GM19467 (cell line): ENCODE data around the gene EPHA1.
A peak's percentile ranks its signal among the peaks of the same experiment; 100 is the strongest.

Source experiments
- ATAC-seq: cut with Tn5 transposase; IDR thresholded peaks from one replicate; pipeline ENCODE4 v1.9.1; 2021; ENCODE audit warnings: mild to moderate bottlenecking, moderate library complexity; ENCODE audit not compliant: unreplicated experiment

Gene EPHA1

DNA sequence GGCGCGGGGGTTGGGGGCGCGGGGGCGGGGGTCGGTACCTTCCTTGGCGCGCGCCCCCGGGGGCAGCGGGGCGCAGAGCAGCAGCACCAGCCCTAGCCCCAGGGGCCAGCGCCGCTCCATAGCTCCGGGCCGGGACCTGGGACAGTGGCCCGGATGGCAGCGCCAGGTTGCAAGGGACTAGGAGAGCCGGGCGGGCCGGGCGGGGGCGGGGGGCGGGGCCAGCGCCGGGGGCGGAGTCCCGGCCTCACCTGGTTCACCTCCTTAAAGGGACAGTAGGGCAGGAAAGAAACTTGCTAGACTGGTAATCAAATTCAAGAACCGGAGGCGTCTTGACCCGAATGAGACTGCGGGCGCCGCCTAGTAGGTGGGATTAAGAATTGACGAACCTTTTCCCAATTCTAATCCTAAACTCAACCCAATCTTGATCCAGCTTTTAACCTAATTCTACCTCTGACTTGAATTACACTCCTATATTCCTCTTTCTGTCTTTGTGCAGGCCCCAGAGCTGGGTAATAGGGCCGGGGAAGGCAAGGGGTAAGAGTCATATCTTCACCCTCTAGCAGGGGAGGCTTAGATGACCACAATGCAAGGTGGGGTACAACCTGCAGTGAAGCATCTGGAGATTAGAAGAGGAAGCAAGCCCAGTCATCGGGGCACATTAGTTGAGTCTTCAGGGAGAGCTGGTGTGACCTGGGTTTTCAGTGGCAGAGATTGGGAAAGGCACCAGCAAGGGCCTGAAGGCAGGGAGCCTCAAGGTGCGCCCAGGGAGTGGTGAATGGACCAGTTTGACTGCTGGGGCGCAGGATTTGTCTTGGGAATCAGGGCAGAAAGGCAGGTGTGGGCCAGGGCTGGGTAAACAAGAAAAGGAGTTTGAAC is at the start of gene EPHA1:
Gene EPHA1, minus strand, starts transcription at position 171 of the 876 bp plus-strand sequence. Its CDS starts 51 bp downstream, at position 120.
- ATAC-seq, result no peak

DNA sequence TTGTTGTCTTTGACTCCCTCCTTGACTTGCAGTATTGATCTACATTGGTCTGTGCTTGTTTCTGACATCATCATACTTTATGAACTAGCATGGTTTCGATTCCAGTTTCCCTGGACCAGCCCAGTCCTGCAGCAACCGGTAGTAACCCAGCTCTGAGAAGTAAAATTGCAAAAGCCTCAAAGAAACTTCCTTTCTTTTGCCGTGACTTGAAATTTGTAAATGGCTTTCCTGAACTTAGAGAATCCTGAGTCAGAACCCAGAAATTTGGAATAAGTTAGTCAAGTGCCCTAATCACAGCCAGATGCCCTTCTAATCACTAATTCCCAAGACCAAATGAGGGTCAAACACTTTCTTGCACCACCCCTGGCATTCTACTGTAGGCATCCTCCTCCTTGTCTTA is 49.6 kb upstream of the EPHA1 start:
- no peak for ATAC-seq

DNA sequence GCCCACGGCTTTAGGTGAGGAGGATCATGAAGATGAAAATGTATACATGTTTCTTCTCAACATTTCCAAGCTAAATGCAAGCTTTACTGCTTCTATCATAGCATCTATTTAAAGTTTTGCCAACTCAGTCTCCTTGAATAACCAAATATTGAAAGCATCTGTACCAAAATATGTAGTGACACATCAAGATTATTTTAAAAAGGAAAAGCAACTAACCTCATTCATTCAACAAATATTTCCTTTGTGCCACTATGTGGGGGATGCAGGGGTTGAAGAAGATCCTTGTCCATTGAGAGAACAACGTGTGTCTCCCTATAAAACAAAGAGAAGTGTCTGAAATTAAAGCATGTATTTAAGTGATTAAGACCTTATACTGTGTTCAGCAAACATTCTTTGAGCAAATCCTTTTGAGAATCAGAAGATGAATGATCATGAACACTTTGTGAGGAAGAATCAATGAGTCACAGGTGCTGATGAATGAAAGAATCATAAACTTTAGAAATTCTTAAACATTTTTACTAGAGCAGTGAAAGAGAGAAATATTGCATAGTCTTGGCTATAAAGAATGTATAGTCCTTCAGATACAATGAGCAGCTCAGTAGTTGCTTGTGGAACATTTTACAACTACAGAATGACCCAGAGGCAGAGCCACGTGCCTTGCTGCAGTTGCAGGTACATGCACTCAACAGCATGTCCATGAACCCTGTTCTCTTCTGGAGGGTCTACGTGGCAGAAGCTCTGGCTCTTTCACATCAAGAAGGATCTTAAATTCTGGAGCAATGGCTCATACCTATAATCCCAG is 48.5 kb upstream of the EPHA1 start:
- no peak for ATAC-seq

DNA sequence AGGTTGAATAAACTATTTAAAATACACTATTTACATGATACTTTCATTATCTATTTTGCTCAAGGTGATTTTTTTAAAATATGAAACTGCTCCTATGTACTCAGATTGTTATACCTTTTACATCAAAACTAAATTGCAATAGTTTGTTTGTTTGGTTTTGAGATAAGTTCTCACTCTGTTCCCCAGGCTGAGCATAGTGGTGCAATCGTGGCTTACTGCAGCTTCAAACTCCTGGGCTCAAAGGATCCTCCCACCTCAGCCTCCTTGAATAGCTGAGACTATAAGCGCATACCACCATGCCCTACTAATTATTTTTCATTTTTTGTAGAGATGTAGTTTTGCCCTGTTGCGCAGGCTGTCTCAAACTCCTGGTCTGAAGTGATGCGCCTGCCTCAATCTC is 47.3 kb upstream of the EPHA1 start:
- no peak for ATAC-seq

DNA sequence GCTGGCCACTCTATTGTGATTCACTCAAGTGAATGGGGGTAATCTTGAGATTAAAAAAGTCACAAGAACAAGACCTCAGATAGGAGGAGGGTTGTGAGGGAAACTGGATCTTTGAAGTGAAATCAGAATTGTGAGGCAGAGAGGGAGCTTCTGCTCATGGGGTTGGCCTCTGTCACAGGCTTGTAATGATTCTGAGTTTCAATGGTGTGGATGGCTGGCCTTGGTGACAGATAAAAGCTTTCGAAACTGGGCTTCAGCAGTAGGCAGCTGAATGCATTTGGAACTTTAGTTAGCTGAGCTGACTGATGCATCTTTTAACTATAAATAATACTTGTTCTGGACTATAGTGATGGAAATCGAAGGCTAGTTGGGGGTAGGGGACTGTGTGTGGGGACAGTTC is 46.8 kb upstream of the EPHA1 start:
- ATAC-seq, result no peak

DNA sequence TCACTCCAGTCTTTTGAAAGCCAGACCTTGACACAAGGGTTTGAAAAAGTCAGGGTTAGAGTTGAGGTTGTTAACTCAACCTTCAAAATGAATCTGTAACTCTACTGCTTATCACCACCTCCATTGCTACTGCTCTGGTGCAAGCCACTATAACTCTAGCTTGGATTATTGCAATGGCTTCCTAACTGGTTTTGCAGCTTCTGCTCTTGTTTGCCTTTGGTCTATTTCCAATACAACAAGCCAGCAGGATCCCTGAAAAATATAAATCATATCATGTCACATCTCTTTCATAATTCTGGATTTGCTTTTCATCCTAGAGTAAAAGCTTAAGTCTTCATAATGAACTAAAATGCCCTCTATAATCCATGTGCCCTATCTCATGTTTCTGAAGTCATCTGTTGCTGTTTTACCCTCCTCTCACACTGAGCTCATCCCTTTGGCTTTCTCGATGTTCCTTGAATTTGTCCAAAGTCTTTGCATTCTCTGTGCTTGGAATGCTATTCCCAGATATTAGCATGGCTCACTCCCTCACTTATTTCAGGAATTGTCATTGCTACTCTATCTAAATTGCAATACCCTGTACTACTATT is 45.5 kb upstream of the EPHA1 start:
- ATAC-seq, result no peak

DNA sequence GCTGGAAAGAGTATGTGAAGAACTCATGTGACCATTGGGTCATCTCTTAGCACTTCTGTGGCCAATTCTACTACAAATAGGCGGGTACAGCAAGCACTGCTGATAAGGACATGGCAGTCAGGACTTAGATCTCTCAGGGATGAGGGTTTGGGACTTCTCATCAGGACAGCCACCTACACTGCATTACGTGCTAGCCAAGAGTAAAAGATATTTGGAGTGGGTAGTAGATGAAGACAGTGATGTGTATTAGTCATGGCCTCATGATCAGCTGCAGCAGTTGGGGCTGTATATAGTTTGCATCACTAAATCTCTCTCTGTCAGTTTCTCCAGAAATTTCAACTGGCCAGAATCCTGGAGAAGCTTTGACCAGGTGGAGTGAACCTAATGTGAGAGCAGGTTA is 43.8 kb upstream of the EPHA1 start:
- no peak for ATAC-seq

DNA sequence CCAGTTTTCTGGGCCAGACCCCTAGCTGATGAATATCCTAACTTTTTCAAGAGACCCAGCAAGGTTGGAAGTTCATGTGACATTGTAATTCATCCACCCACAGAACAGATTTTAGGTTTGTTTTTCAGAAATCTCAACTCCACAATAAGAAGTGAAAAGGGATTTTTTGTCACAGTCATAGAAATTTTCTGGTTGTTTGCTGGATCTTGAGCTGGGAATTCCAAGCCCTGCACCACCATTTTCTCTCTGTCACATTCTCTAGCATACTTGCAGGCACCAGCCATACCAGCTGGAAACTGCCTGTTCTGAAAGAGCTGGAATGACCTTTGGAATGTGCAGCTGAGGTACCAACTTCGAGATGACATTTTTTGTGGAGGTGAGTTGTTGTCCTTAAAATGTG is 43.1 kb upstream of the EPHA1 start:
- no peak for ATAC-seq

DNA sequence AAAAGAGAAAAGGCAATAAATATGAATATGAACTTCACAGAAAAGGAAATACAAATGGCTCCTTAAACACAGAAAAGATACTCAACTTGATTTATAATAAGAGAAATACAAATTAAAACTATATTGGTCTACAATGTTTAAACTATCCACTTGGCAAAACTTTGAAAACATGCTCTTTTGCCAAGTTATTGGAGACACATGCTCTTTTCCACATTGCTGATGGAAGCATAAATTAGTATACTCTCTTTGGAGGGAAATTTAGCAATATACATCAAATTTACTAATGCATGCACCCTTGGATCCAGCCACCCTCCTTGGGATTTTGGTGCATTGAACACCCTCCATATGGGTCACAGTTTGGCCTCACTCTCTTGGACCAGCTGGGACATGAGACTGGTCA is 42.5 kb upstream of the EPHA1 start:
- ATAC-seq, result no peak

DNA sequence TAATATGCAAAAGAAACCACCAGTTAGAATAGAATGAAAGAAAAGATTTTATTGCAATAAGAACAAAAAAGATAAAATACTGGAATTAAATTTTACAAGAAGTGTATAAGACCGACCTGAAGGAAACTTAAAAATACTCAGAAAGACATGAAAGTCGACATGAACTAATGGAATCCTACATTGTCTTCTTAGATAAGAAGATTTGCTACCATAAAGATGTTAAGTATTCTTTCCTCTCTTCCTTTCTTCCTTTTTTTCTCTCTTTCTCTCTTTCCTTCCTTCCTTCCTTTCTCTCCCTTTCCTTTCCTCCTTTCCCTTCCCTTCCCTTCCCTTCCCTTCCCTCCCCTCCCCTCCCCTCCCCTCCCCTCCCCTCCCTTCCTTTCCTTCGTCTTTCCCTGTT is 41.1 kb upstream of the EPHA1 start:
- ATAC-seq, result no peak

DNA sequence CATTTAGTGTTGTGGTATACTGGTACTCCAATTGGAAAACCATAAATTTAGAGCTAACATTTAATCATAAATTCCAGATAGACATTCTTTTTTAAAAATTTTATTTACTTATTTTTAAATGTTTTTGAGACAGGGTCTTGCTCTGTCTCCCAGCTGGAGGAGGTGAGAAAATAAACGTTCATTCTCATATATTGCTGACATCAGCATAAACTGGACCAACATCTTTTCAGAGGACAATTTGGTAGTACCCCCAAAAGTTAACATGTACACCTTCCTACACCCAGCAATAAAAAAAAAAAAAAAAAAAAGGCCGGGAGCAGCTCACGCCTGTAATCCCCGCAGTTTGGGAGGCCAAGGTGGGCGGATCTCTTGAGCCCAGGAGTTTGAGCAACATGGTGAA is 39.8 kb upstream of the EPHA1 start:
- no peak for ATAC-seq

DNA sequence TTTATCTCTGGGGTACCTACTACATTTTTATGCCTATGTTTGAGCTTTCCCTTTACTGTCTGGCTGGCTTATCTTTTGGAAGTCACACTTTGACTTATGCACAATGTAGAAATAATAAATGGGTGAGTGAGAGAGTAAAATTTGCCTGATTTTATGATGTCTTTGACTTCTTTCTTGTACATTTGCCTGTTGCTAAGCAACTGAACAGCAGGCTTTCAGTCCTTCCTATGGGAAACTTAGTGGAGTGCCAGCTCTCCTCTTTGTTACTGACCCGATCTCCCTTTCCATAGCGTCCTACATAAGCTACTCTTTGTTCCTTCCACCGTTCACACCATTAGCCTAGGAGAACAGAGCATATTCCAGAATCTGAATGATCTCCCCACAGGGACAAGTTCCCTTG is 38.8 kb upstream of the EPHA1 start:
- ATAC-seq, result no peak

DNA sequence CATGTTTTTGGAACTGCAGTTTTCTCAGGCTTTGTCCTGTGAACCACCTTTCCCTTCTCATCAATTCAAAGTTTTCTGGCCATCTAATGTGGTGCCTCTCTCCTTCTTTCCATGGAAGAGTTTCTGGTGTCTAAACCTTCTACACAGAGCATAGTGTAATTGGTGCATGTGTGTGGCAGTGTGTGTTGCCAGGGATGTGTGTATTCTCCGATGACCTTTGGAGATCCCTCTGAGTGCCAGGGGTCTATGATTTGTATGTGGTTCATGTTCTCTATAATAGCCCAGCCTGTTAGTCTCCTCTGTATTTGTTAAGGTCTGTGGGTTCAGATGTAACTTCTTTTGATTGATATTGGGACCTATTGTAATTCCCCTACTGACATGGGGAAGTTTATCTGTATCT is 36.1 kb upstream of the EPHA1 start:
- no peak for ATAC-seq

DNA sequence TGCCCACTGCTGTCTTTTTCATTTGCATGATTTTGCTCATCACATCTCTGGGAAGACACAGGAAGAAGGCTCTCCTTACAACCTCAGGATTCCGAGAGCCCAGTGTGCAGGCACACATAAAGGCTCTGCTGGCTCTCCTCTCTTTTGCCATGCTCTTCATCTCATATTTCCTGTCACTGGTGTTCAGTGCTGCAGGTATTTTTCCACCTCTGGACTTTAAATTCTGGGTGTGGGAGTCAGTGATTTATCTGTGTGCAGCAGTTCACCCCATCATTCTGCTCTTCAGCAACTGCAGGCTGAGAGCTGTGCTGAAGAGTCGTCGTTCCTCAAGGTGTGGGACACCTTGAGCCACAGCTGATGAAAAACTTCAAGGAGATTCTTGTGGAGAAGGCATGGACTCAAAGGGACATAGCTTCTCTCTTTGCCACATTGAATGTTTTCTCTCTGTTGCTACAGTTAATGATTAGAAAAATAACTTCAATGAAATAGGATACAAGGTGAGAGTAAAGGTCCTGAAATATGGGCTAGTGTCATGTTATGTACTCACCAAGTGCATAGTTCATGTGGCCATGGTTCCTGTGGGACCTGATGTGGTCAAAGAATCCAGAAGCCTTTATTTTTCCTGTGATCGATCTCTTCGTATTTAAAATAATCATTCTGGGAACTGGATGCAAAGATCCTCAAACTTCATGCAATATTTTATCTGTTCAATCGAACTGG is 35.6 kb upstream of the EPHA1 start:
- no peak for ATAC-seq

DNA sequence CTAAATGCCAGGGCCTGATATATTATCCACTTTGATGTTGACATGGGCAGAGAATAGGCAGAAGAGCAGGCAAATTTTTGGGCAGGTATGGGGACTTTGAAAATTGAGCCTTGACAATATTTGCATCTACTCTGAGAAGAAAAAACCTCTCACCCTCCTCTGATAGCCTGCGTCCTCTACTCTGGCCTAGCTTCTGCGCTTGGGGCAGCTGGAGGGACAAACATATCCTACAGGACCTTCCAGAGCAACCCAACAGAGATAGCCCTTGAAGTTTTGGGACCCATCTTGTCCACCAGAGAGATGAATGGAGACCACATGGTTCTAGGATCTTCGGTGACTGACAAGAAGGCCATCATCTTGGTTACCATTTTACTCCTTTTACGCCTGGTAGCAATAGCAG is 34.5 kb upstream of the EPHA1 start, which contains the start of gene TAS2R60:
Gene TAS2R60, plus strand, starts transcription at position 301 of the 400 bp plus-strand sequence. Its CDS starts 0 bp downstream, at position 301.
- ATAC-seq, result no peak

DNA sequence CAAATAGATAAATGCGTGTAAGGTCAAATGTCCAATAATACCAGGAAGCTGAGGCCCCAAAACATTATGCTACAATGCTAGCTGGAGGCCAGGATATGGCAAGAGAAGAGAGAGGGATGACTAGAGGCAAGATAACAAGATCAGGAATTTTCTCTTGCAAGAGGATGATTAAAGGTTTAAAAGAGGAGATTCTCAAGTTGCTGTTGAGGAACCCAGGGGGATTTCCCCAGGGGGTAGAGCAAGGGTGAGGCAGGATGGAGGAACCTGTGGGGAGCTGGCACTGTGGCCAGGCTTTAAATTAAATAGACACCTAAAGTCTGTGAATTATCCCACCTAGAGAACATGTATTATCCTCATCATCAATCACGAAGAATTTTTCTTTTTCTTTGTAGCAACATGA is 31.2 kb upstream of the EPHA1 start:
- ATAC-seq, result no peak

DNA sequence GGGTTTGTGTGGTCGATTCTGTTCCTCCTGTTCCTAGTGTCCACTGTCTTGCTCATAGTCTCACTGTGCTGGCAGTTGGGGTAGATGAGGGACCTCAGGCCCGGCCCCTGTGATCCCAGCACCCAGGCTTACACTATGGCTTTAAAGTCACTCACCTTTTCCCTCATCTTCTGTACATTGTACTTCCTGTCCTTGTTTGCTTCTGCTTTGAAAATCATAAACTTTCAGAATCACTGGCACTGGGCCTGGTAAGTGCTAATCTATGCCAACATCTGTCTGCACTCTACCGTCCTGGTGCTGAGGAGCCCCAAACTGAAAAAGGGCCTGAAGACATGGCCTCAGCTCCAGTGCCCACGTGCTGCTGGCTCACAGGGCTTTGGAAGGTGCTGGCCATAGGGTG is 28.9 kb upstream of the EPHA1 start:
- peak; percentile 46 for ATAC-seq

DNA sequence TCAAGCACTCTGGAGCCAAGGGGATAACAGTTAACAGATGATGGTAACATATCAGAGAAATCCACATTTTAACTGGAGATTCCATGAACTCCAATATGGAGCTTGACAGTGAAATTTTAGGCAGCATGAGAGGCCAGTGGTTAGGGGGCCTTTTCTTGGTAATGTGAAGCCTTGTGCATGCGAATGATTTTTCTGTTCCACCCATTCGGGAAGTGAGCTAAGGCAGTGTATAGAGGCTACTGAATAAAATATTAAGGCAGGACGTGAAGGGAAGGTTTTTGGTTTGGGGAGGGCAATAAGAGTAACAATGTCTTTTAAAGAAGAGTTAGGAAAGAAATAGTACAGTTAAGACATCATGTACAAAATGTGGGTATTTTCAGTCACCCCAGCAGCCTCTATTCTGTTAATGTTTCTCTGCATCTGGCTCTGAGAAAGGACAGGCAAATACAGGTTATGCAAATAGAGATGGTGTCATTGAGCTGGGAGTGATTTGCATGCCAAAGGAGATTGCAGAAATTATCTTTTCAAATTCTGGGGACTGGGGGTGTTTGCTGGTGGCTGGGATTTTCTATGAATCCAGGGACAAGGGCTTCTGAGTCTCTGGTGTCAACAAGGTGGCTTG is 27.8 kb upstream of the EPHA1 start:
- ATAC-seq, result peak; percentile 93

DNA sequence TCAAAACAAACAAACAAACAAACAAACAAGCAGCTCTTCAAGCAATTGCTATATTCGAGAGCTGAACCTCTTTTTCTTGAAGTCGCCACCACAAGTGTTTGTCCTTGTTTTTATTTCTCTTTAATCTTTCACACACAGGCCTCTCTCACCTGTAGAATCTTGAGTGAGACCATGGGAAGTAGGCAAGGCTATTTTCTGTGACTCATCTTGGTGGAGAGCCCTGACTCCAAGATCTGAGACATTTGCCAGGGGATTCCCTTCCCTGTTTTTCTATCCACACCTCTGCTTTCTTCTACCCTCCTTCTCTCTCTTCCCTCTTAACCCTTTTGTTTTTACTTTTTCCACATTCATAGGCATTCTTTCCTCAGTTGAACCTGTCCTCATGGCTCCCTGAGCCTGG is 26.6 kb upstream of the EPHA1 start:
- ATAC-seq, result no peak

DNA sequence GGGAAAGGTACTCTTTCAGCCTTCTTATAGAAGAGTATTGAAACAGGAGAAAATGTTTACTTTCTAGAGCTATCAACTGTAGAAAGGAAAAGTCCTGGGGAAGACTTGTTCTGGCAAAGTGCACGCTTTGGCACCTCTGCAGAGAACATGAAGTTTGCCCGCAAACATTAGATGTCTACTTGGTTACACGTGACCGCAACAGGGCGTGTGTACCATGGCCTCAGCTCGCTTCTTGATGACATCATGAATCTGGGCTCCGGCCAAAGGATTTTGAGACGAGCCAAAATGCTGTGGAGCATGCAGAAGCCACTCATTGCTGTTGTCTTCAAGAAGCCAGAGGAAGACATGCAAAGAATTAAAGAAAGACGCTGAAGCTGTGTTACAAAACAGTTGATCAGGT is 26.0 kb upstream of the EPHA1 start:
- no peak for ATAC-seq

DNA sequence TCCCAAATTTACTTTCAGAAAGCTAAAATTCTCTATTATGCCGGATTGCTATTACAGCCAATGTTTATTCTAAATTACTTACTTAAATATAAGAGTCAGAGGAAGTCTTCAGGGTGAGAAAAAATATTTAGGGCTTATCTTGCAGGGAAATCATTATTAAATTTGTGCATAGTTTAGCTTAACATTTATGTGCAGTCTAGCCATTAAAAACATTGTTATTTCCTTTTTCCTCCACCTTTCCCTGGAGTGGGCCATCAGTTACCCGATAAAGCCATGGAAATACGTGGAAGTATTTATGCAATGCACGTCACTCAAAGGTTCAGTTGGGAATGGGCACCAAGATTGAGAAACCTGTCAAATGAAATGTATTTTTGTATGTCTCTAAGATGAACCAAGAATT is 25.1 kb upstream of the EPHA1 start:
- ATAC-seq, result no peak
